CD14-positive monocyte (primary cell): ENCODE results near the gene SAA2. TPM values are rescaled to one million over a fixed set of nuclear protein-coding genes. Genes with fewer than 3 reads are reported as not detected.

Source experiments
- DNase-seq, 3 donors: peaks; one replicate each; pipeline ENCODE4 v3.0.0-alpha.2; 2011 to 2022
- H2AFZ ChIP-seq: 2 replicates; pipeline ENCODE4 v1.6.0; 2012; ENCODE audit warnings: mild to moderate bottlenecking, low read depth, low read length, inconsistent platforms; ENCODE audit not compliant: insufficient read depth, poor library complexity, severe bottlenecking
- H3K27ac ChIP-seq, 2 donors: 1 replicate in 1 of 2; 2 replicates in 1 of 2; pipeline ENCODE4 v1.5.1; 2012 to 2013; ENCODE audit warnings: low read length in 2 of 2, control low read depth in 1 of 2, inconsistent platforms in 1 of 2, low read depth in 1 of 2, mild to moderate bottlenecking in 1 of 2
- H3K27me3 ChIP-seq, 2 donors: one replicate each; pipeline versions ENCODE4 v1.6.0 to v1.6.1; 2011 to 2013; ENCODE audit warnings: low read length in 2 of 2; ENCODE audit not compliant: control insufficient read depth in 2 of 2, insufficient read depth in 2 of 2
- H3K36me3 ChIP-seq, 2 donors: replicated peaks in 1 of 2; 1 replicate in 1 of 2; 2 replicates in 1 of 2; pipeline versions ENCODE4 v1.5.1 to v1.6.1; 2012 to 2013; ENCODE audit warnings: low read length in 2 of 2, control low read depth in 1 of 2, inconsistent platforms in 1 of 2, mild to moderate bottlenecking in 1 of 2; ENCODE audit not compliant: insufficient read depth in 2 of 2, control insufficient read depth in 1 of 2
- H3K4me1 ChIP-seq, 2 donors: 1 replicate in 1 of 2; 2 replicates in 1 of 2; pipeline versions ENCODE4 v1.5.1 to v1.6.1; 2012 to 2013; ENCODE audit warnings: low read length in 2 of 2, control low read depth in 1 of 2, inconsistent platforms in 1 of 2, mild to moderate bottlenecking in 1 of 2, moderate library complexity in 1 of 2; ENCODE audit not compliant: insufficient read depth in 2 of 2, control insufficient read depth in 1 of 2
- H3K4me2 ChIP-seq: replicated peaks from 2 replicates; pipeline ENCODE3; 2012; ENCODE audit warnings: low read length, moderate library complexity, mild to moderate bottlenecking; ENCODE audit not compliant: poor library complexity, severe bottlenecking; ENCODE audit errors: extremely low read depth
- H3K4me3 ChIP-seq, 3 experiments: fragments of 200-600 bp in 1 of 3; sonication (generic) in 1 of 3; replicated peaks in 1 of 3; 1 replicate in 2 of 3; 2 replicates in 1 of 3; pipeline ENCODE4 v1.5.1; 2011 to 2013; ENCODE audit warnings: low read length in 3 of 3, mild to moderate bottlenecking in 3 of 3, control low read depth in 2 of 3, low read depth in 2 of 3, inconsistent platforms in 1 of 3, moderate library complexity in 1 of 3
- H3K79me2 ChIP-seq: 2 replicates; pipeline ENCODE4 v1.6.0; 2012; ENCODE audit warnings: mild to moderate bottlenecking, control low read depth, inconsistent platforms, low read length, moderate library complexity; ENCODE audit not compliant: insufficient read depth
- H3K9ac ChIP-seq: 2 replicates; pipeline ENCODE4 v1.6.0; 2017; ENCODE audit warnings: low read length, mild to moderate bottlenecking; ENCODE audit not compliant: insufficient read depth, poor library complexity, severe bottlenecking
- H3K9me3 ChIP-seq, 2 donors: replicated peaks in 1 of 2; 1 replicate in 1 of 2; 2 replicates in 1 of 2; pipeline versions ENCODE4 v1.5.1 to v1.6.1; 2012 to 2013; ENCODE audit warnings: low read length in 2 of 2, control low read depth in 1 of 2; ENCODE audit not compliant: control insufficient read depth in 1 of 2, insufficient read depth in 1 of 2
- H4K20me1 ChIP-seq: 2 replicates; pipeline ENCODE4 v1.6.0; 2012; ENCODE audit warnings: mild to moderate bottlenecking, low read length, control low read depth, moderate library complexity; ENCODE audit not compliant: insufficient read depth
- H3K27ac Mint-ChIP-seq, 7 donors: one replicate each; pipeline ENCODE4 v1.8.0; 2020; ENCODE audit warnings: mild to moderate bottlenecking in 7 of 7, mixed read lengths in 7 of 7, moderate library complexity in 6 of 7, inconsistent platforms in 2 of 7
- H3K27me3 Mint-ChIP-seq, 3 donors: one replicate each; pipeline ENCODE4 v1.8.0; 2021 to 2022; ENCODE audit warnings: low read depth in 3 of 3, mild to moderate bottlenecking in 3 of 3, mixed read lengths in 3 of 3, moderate library complexity in 3 of 3, inconsistent platforms in 1 of 3
- H3K36me3 Mint-ChIP-seq, 2 donors: one replicate each; pipeline ENCODE4 v1.8.0; 2020; ENCODE audit warnings: mixed read lengths in 2 of 2, inconsistent platforms in 1 of 2, mild to moderate bottlenecking in 1 of 2
- H3K4me1 Mint-ChIP-seq: one replicate; pipeline ENCODE4 v1.8.0; 2020; ENCODE audit warnings: mild to moderate bottlenecking, mixed read lengths
- H3K4me3 Mint-ChIP-seq, 2 donors: one replicate each; pipeline ENCODE4 v1.8.0; 2020; ENCODE audit warnings: mild to moderate bottlenecking in 2 of 2, mixed read lengths in 2 of 2, moderate library complexity in 1 of 2
- H3K9me3 Mint-ChIP-seq, 7 donors: one replicate each; pipeline ENCODE4 v1.8.0; 2020 to 2022; ENCODE audit warnings: mixed read lengths in 7 of 7, mild to moderate bottlenecking in 6 of 7, moderate library complexity in 6 of 7, inconsistent platforms in 2 of 7
- CTCF ChIP-seq: fragments of 200-600 bp; IDR thresholded peaks from one replicate; pipeline ENCODE4 v1.8.0; 2022; ENCODE audit warnings: antibody characterized with exemption, mild to moderate bottlenecking
- WGBS: methylation state at CpG from one replicate; pipeline ENCODE4 v1.1.5; 2013; ENCODE audit warnings: missing lambda C conversion rate; ENCODE audit not compliant: insufficient coverage; 5-methylcytosine and 5-hydroxymethylcytosine counted together
- intact Hi-C, 2 donors: fragments of 100-400 bp; cut with micrococcal nuclease; formaldehyde crosslinking; loops; one replicate each; pipeline versions ENCODE4 v1.15.0 to v1.15.1; 2023
- polyA plus RNA-seq, 3 donors: library from polyadenylated mRNA; depleted of rRNA in 1 of 3; unstranded in 2 of 3; stranded (reverse) in 1 of 3; fragments of 300-500 nt in 2 of 3; fragments of >200 nt in 1 of 3; fragmentation: Illumina TruSeq in 2 of 3; gene quantifications; 1 replicate in 2 of 3; 2 replicates in 1 of 3; pipeline ENCODE4 v1.2.3, GENCODE V29; 2012 to 2021

SAA2 gene
- polyA plus RNA-seq, 3 donors: not detected

- H3K27ac ChIP-seq: no peak overlapping the region
- no peaks in the 10 kb centered on the region for H3K27me3 ChIP-seq
- no peak for DNase-seq
- H3K4me3 ChIP-seq: no peak overlapping the region
- peaks cover 3 to 11% (median 11%) of the 10 kb centered on the region in 3 donors for H3K27me3 Mint-ChIP-seq
- H4K20me1 ChIP-seq: no peaks in the 10 kb centered on the region
- peak overlapping the region in 1 of 7 donors; percentile 17 for H3K27ac Mint-ChIP-seq
- H3K79me2 ChIP-seq: no peaks in the 10 kb centered on the region
- no peaks in the 10 kb centered on the region for H3K36me3 Mint-ChIP-seq
- intact Hi-C loops: no loop called here
- no peak overlapping the region for H2AFZ ChIP-seq
- no peak overlapping the region for H3K4me2 ChIP-seq
- H3K4me1 Mint-ChIP-seq: no peaks in the 10 kb centered on the region
- peaks cover 0 to 10% (median 7%) of the 10 kb centered on the region in 7 donors for H3K9me3 Mint-ChIP-seq
- WGBS: 92% methylated on average over 2 of the region's 3 CpGs
- no peaks in the 10 kb centered on the region for H3K36me3 ChIP-seq
- H3K4me3 Mint-ChIP-seq: peak overlapping the region in 1 of 2 donors; percentile 33
- H3K9ac ChIP-seq: no peak overlapping the region
- peaks cover 0 to 10% of the 10 kb centered on the region in 2 donors for H3K9me3 ChIP-seq
- no peak for TF ChIP-seq CTCF
- H3K4me1 ChIP-seq: no peaks in the 10 kb centered on the region
Observed at GRCh38 chr11:18222814-18223421, 25.6 kb downstream of the SAA2 start.

- no peak overlapping the region for H3K9ac ChIP-seq
- Mint-ChIP-seq H3K27me3 (peaks cover 9 to 20% (median 9%) of the 10 kb centered on the region in 3 donors), H3K9me3 (peaks cover 0 to 10% (median 6%) of the 10 kb centered on the region in 7 donors), H3K27ac (no peak overlapping the region), H3K4me3 (no peak overlapping the region), H3K36me3 (no peaks in the 10 kb centered on the region), H3K4me1 (no peaks in the 10 kb centered on the region)
- no peaks in the 10 kb centered on the region for H3K79me2 ChIP-seq
- H3K27me3 ChIP-seq: peaks cover 2 to 8% of the 10 kb centered on the region in 2 donors
- H2AFZ ChIP-seq: no peak overlapping the region
- no peaks in the 10 kb centered on the region for H4K20me1 ChIP-seq
- no peak for TF ChIP-seq CTCF
- H3K4me1 ChIP-seq: no peaks in the 10 kb centered on the region
- DNase-seq: no peak
- no peaks in the 10 kb centered on the region for H3K36me3 ChIP-seq
- H3K9me3 ChIP-seq: peaks cover 0 to 10% of the 10 kb centered on the region in 2 donors
- H3K4me3 ChIP-seq: no peak overlapping the region
- intact Hi-C loops: no loop called here
- H3K27ac ChIP-seq: no peak overlapping the region
- no peak overlapping the region for H3K4me2 ChIP-seq
- 75% methylated on average over 5 of the region's 5 CpGs for WGBS
Observed at GRCh38 chr11:18221274-18221876, 27.1 kb downstream of the SAA2 start.
